Measurements from ENCODE around the gene FST.

Gene FST

GRCh38 chr5:53475320-53475719, 5.1 kb upstream of the FST start:
- DNase-seq, result no peak

DNA sequence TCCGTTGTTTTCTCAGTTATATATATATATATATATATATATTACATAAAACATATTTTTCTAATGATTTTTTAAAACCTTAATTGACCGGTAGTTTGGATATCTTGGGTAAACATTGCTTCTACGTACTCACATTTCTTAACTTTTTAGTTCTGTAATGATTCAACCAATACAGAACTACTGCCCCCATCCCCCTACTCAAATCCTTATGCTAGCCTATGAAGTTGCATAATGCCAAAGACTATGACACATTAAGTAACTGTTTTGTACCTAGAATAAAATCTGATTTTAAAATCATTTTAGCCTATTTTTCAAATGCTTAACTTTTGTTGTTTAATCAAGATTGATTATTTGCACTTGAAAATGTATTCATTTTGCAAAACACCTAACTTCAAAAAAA, 4.4 kb upstream of the FST start:
- DNase-seq, result no peak

DNA sequence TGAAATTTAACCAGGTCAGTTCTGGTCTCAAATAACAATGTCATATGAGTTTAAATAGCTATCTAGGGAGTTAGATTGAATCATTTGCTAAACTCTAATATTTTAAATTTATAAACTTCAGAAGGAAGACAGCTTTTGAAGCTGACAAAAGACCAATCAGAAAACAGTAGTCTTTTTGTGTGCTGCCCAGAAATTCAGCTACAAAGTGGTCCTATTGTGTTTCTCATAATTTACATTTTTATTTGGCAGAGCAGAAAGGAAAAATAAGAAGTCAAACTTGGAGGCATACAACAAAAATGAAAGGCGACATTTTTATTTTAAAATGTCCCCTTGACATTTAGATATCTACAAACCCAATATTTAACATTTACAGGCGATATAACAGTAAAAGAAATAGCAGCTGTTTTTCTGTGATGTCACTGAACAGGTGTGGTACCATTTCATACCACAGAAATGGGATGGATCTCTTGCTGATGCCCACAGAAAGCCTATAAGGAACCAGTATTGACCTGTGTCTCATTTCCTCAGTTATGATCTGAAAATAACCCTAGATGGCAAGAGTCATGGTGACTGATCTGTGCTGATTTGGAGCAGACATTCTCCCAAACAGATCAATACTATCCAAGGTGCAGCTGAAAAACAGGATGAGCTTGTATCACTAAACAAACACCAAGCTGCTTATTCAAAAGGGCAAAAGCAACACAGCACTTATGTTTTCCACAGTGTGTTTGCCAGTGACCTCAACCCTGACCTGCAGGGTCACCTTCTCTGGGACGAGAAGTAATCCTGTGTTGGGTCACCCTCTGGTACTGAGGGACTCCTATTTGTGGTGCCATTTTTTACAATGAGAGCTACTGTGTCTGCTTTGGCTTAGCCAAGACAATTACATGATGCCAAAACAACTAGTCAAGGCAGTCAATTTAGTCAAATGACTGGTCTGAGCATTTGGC, 3.6 kb upstream of the FST start:
- DNase-seq, result no peak

DNA sequence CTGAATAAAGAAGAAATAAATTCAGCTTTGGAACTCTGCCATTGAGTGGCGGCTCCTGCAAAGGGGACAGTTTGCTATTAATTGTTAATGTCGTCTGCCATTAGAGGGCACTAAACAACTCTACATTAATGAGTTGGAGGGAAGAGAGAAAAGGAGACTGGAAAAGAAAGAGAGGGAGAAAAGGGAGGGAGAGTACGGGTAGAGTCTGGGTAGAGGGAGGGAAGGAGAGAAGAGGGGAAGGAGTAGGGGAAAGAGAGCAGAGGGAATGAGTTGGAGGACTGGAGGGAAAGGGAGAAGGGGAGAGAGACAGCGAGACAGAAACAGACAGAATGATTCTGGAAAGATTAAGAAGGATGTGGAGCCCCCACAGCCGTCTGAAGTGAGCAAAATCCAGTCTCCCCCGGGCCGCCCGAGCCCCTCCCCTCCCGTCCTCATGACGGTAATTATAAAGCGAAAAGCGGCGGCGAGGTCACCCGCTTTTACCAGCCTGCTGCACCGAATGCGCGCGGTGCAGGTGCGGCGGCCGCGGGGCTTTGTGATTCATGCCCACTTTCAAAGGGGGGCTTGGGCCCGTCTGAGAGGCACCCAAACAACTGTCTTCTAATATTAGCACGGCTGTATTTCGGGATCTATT, 1.9 kb upstream of the FST start:
- DNase-seq, result no peak

GRCh38 chr5:53479045-53479589, 1.3 kb upstream of the FST start:
- no peak for DNase-seq

GRCh38 chr5:53479590-53480415, 626 bp upstream of the FST start:
- DNase-seq, result no peak

DNA sequence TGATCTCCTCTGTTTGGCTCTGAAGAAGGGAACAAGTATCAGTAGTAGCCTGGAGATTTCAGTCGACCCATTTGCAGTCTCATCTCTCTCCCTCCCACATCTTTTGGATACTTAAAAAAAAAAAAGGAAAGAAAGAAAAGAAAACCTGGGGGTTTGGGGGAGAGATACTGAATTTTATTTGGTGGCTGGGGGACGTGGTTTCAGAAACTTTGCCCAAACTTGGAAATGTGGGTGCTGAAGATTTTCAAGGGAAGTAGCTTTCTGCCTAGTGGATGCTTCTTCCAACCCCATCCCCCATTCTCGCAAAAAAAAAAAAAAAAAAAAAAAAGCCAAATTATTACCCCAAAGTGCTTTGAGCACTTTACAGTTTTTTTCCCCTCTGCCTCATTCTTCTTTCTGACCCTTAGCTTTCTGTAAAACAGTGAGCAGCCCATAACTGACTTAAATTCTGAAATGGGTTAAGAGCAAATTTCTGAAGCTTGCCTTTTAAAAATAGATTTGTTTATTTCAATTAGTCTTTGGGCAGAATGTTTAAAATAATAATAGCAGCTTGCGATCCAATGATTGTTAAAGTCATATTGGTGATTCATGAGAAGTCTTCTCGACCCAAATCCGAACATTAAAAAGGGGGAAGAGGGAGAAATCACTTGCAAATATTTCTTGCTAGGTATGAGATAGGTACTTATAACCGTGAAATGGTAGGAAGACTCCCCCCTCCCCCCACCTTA, 894 bp downstream of the FST start:
- no peak for DNase-seq

DNA sequence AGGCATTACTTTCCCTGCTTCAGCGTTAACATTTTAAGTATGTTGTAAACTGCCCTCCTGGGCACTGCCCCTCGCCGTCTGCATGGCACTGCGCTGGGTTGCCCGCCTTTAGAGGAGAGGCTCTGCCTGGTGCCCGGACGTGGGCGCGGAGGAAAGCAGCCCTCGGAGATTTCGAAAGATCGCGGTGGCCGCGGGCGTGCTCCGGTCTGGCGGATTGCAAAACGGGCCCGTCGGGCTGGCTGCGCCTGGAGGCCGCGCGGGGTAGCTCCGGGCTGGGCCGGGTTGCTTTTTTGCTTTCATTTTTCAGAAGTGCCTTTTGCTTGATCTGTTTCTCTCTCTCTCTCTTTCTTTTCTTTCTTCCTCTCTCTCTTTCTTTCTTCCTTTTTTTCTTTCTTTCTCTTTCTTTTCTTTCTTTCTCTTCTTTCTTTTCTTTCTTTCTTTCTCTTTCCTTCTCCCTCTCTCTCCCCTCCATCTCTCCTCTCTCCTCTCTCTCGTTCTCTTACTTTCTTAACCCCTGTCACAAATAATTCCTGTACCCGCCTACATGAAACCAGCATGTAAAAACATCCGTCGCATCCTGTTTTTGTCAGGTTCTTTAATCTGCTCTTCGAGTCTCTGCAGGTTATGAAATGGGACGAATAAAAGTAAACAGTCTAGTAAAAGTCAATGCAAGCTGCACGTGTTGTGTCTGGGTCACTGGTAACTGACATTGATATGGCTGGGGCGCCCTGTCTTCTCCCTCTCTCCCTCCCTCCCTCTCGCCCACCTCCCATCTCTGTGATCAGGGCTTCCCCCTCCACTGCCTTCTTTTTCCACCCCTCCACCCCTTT, 1.7 kb downstream of the FST start:
- DNase-seq, result no peak

- no peak for DNase-seq
Measured at GRCh38 chr5:53482717-53483638, 2.5 kb downstream of the FST start.

DNA sequence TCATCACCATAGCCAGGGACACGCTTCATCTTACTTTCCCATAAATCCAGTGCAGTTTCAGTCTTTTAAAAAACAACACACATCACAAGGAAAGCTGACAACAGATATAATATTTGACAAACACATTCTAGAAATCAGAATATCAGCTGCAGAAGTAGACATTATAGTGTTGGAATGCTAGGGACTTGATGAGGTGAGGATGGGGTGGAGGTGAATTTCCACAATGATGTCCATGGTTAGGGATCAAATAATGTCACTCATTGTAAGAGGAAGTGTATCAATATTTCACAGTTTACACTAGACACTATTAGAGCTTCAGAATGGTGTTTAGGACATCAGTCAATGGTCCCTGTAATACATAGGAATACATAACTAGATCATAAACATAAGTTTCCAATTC, 7.0 kb downstream of the FST start:
- DNase-seq, result no peak

- no peak for DNase-seq
Measured at GRCh38 chr5:53488195-53488722, 7.8 kb downstream of the FST start.

- DNase-seq, result no peak
Measured at GRCh38 chr5:53490747-53491146, 10.3 kb downstream of the FST start.

DNA sequence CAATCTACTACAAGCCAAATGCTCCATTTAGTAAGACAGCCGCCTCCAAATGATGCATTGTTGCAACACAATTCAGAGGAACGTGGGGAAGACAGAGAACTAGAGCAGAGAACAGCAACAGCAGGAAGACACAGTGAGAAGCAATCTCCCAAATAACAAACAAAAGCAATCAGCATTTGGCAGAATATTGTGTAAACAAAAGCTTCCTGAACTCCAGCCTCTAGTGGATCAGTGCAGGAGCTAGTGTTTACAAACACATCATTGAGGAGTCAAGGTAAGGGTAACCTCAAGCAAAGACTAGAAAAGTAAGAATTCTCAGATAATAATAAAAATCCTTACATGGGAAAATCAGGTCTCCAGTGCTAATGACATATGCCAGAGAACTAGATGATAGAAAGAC, 20.6 kb downstream of the FST start:
- no peak for DNase-seq

DNA sequence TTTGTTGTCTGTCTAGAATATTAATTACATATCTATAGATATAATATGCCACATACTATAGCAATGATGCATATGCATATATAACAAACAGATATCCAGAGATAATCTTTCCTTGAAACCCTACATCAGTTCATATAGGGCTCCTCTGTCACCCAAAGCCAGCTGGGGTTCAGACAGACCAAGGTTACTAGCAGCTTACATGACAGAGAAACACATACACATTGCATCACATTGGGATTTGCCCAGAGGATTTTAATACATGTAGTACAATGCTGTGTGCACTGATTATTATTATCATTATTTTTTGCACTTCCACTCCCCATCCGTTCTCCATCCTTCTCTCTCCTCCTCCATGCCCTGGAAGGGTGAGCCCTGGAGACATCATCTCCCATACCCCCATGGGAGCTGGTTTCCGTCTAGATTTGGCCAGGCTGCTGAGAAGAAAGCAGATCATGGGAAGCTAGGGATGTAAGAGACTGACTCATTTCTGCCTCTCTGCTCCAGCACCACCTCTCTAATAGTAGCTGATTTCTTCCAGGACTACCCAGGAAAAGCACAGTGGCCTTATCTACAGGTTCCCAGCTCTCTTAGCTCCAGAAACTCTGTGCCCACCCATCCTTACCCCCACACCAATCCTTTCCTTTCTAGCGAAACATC, 23.3 kb downstream of the FST start:
- no peak for DNase-seq

GRCh38 chr5:53507013-53507412, 26.6 kb downstream of the FST start:
- no peak for DNase-seq

GRCh38 chr5:53508125-53508524, 27.7 kb downstream of the FST start:
- no peak for DNase-seq

GRCh38 chr5:53512539-53512938, 32.1 kb downstream of the FST start:
- DNase-seq, result no peak

DNA sequence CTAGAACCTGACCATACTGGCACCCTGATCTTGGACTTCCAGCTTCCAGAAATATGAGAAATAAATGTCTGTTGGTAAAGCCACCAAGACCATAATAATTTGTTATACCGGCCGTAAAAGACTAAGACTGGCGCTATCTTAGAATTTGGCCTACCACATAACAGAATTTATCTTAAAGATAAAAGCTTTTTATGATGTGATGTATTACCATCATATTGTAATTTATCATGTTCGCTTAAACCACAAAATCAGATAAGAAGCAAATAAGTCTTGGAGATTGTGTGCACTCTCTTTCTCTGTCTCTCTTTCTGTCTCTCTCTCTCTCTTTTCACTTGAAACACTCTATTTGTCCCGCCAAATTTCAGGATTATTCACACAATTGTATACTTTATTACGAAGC, 35.6 kb downstream of the FST start:
- DNase-seq, result no peak

- DNase-seq, result no peak
Measured at GRCh38 chr5:53520813-53521212, 40.4 kb downstream of the FST start.

Data from activated T-cell treated with anti-CD3 and anti-CD28 coated beads for 4 hours (primary cell).